K562 (cell line): Measurements from ENCODE around the gene KCNJ9. TPM values are rescaled to one million over a fixed set of nuclear protein-coding genes. Genes with fewer than 3 reads are reported as not detected.

Experiments
- CREB3 ChIP-seq: fragments of 450-650 bp; conservative IDR thresholded peaks from 2 replicates; pipeline ENCODE4 v1.6.1; 2016; ENCODE audit warnings: missing genetic modification characterization, low read depth, mild to moderate bottlenecking, missing compliant biosample characterization, moderate library complexity
- EGR1 ChIP-seq: fragments of 450-650 bp; conservative IDR thresholded peaks from 2 replicates; pipeline ENCODE4 v1.6.1; 2017; ENCODE audit warnings: mild to moderate bottlenecking
- GATAD2A ChIP-seq: fragments of 450-650 bp; IDR thresholded peaks from 2 replicates; pipeline ENCODE4 v1.6.1; 2017
- HMBOX1 ChIP-seq: sonication (generic); IDR thresholded peaks from 2 replicates; pipeline ENCODE4 v1.6.1; 2016
- JUND ChIP-seq, 2 experiments: IDR thresholded peaks; 2 replicates in 1 of 2; 3 replicates in 1 of 2; pipeline ENCODE4 v1.6.1; 2011; ENCODE audit warnings: borderline replicate concordance in 2 of 2, low read depth in 2 of 2, low read length in 2 of 2, improper control_type of control experiment in 1 of 2, missing biosample characterization in 1 of 2, missing genetic modification characterization in 1 of 2, missing genetic modification reagents in 1 of 2
- KAT8 ChIP-seq: fragments of 450-650 bp; IDR thresholded peaks from 2 replicates; pipeline ENCODE4 v1.6.1; 2016; ENCODE audit warnings: low read depth, mild to moderate bottlenecking
- L3MBTL2 ChIP-seq: fragments of 450-650 bp; IDR thresholded peaks from 2 replicates; pipeline ENCODE4 v1.6.1; 2016; ENCODE audit warnings: mild to moderate bottlenecking, moderate library complexity
- PKNOX1 ChIP-seq: fragments of 450-650 bp; IDR thresholded peaks from 2 replicates; pipeline ENCODE4 v1.6.1; 2016
- POLR2AphosphoS2 ChIP-seq: IDR thresholded peaks from 2 replicates; pipeline ENCODE4 v1.6.1; 2012; ENCODE audit warnings: low read length, improper control_type of control experiment
- REST ChIP-seq, 2 experiments: fragments of 450-650 bp; formaldehyde crosslinking in 1 of 2; IDR thresholded peaks; 2 replicates each; pipeline versions ENCODE4 v1.4.0 to v1.6.1; 2014 to 2020; ENCODE audit warnings: mild to moderate bottlenecking in 2 of 2, borderline replicate concordance in 1 of 2, low read depth in 1 of 2
- SETDB1 ChIP-seq: IDR thresholded peaks from one replicate; pipeline ENCODE4 v1.6.1; 2012; ENCODE audit warnings: low read length, control low read depth, inconsistent platforms
- TRIM25 ChIP-seq: fragments of 450-650 bp; IDR thresholded peaks from 2 replicates; pipeline ENCODE4 v1.7.0; 2016; ENCODE audit warnings: borderline replicate concordance
- ZNF146 ChIP-seq: IDR thresholded peaks from one replicate; pipeline ENCODE4 v1.6.1; 2018; ENCODE audit warnings: missing compliant biosample characterization; ENCODE audit not compliant: unreplicated experiment
- ZNF584 ChIP-seq: fragments of 200-800 bp; sonication (Bioruptor generic); IDR thresholded peaks from 2 replicates; pipeline ENCODE4 v1.6.1; 2016; ENCODE audit warnings: low read depth, mild to moderate bottlenecking, missing genetic modification characterization, missing compliant biosample characterization
- polyA plus RNA-seq, 8 experiments: library from polyadenylated mRNA; depleted of rRNA in 4 of 8; stranded (reverse) in 5 of 8; unstranded in 3 of 8; fragments of >200 nt; fragmentation: Nextera tagmentation in 2 of 8; fragmentation: Illumina TruSeq in 1 of 8; extraction: Ambion mirVana in 2 of 8; extraction: Trizol in 1 of 8; gene quantifications; 2 replicates each; pipeline versions ENCODE4 v1.2.1 to v1.2.3, GENCODE V29; 2011 to 2014; ENCODE audit warnings: inconsistent platforms in 1 of 8, missing spikeins in 1 of 8
- total RNA-seq, 7 experiments: library from RNA; depleted of rRNA in 6 of 7; stranded (reverse); fragments of >200 nt in 6 of 7; fragmentation: Illumina TruSeq in 2 of 7; extraction: Trizol in 2 of 7; gene quantifications; 2 replicates each; pipeline versions ENCODE4 v1.2.1 to v1.2.3, GENCODE V29; 2011 to 2021; ENCODE audit warnings: low replicate concordance in 1 of 7

The KCNJ9 gene
- total and polyA plus RNA-seq, 9 of the 15 experiments (the other 6 are each of a cell fraction or from before 2014, with no cell fraction given) = not detected

- TF ChIP-seq REST (IDR thresholded peaks at IDR 0.05; ENCODE audit: borderline replicate concordance) (peak; percentile 83; the same call in 1 of the 2 replicates), REST (CRISPR knock-in tag; IDR thresholded peaks at IDR 0.05; ENCODE audit: low read depth) (no peak), JUND (IDR thresholded peaks at IDR 0.05; ENCODE audit: borderline replicate concordance, low read depth, low read length) (peak; percentile 67), JUND (tag; IDR thresholded peaks at IDR 0.05; ENCODE audit: borderline replicate concordance, low read depth, low read length) (peak; percentile 45; the same call in 1 of the 3 replicates), KAT8 (no peak), ZNF584 (CRISPR knock-in tag) (no peak), EGR1 (0 out of 2 replicates have a peak, but pooled peaks have one; percentile 23), HMBOX1 (no peak), GATAD2A (no peak), PKNOX1 (0 out of 2 replicates have a peak, but pooled peaks have one; percentile 43), SETDB1 (no peak), L3MBTL2 (peak; percentile 87), TRIM25 (no peak), CREB3 (tag) (no peak), ZNF146 (no peak), POLR2AphosphoS2 (no peak)
Measured at GRCh38 chr1:160101037-160101716, 19.8 kb downstream of the KCNJ9 start (continued).
